ENCODE measurements around the gene XXYLT1. TPM values are rescaled to one million over a fixed set of nuclear protein-coding genes. Genes with fewer than 3 reads are reported as not detected.

The XXYLT1 gene
- polyA plus RNA-seq, 2 of the 4 experiments (the other 2 are of a cell fraction) = 11.9 to 12.0 TPM

DNA sequence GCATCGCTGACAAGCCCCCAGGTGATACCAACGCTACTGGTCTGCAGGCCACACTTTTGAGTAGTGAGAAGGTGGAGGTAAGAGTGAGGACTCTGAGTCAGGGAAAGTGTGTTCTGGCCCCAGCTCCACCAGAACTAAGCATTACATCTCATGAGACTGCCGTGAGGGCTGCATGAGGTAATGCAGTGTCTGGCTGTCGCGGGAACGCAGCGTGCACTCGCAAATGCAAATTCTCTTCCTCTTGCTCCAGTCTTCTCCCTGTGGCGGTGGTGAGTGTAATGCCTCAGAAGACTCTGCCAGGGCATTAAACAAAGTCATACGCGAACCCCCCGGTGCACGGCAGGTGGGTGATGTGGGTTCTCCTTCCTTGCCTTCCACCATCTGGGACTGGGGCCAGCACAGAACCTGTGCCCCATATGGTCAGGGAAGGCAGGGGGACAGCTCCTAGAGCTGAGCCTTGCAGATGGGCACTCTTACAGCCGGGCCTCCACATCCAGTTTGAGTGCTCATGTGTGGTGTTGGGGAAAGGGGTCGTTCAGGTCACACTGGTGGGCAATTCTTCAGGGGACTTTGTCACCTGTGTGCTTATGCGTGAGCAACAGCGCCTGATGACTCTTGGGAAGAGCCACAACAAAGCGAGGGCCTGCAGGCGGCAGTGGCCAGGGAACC lies 175.8 kb downstream of the XXYLT1 start:
- POLR2A ChIA-PET = no interaction called here
- WGBS (ENCODE audit: missing lambda C conversion rate) = 92% methylated on average over 13 of the region's 19 CpGs

DNA sequence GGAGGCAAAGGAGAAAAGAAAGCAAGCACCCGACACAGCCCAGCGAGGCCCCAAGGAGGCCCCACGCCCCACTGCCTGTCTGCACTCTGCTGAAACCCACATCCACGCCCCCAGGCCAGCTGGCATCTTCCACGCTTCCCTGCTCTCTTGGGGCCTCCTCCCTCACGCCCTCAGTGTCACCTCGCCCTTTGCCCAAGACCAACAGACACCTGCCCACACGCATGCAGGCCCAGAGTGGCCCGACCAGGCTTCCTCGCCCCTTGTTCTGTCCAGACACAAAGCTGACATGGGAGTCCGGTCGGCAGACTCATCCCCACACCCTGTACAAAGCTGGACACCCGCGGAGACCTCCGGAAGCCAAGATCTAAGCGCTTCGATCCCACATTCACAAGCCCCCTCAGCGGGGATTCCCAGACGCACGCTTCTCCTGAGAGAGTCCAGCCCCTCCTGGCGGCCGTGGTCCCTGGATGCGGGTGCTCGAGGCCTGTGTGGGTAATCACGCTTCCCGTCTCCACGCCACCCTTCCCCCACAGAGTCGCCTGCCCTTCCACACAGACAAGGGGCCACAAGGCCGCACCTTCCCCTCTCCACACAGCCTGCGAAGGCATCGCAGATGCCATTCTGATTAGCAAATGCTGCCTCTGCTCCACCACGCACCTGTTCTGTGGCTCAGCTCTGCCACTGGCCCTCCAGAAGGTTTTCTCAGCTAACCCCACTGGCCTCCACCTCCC lies 176.6 kb downstream of the XXYLT1 start:
- ATAC-seq (peak in 1 of 2 experiments; percentile 43; a peak in 1 of 6 replicates), DNase-seq (ENCODE audit: low read depth in 1 of 2, low spot score in 1 of 2) (no peak), FAIRE-seq (no peak)
- ChIA-PET POLR2A (no interaction called here), CTCF (interaction anchor here (0.6 kb wide), 1 partner anchor 12 kb away, joined by 3 read pairs; no protein-coding TSS in a partner anchor)
- TF ChIP-seq RAD21 (conservative IDR thresholded peaks at IDR 0.05 in 1 of 2, IDR thresholded peaks at IDR 0.05 in 1 of 2) = no peak
- no peak for TF ChIP-seq EP300 (IDR thresholded peaks at IDR 0.05)
- TF ChIP-seq MYC (IDR thresholded peaks at IDR 0.05; ENCODE audit: borderline replicate concordance, low read length) = no peak
- TF ChIP-seq HEYL (CRISPR knock-in tag; IDR thresholded peaks at IDR 0.05) = no peak
- TF ChIP-seq, protein P1, sequence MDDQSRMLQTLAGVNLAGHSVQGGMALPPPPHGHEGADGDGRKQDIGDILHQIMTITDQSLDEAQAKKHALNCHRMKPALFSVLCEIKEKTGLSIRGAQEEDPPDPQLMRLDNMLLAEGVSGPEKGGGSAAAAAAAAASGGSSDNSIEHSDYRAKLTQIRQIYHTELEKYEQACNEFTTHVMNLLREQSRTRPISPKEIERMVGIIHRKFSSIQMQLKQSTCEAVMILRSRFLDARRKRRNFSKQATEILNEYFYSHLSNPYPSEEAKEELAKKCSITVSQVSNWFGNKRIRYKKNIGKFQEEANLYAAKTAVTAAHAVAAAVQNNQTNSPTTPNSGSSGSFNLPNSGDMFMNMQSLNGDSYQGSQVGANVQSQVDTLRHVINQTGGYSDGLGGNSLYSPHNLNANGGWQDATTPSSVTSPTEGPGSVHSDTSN (IDR thresholded peaks at IDR 0.05) = no peak
- no peak for TF ChIP-seq CHD2 (IDR thresholded peaks at IDR 0.05; ENCODE audit: low read length, partially characterized antibody)
- no peak for TF ChIP-seq JUNB (IDR thresholded peaks at IDR 0.05)
- no peak for TF ChIP-seq RFX5 (IDR thresholded peaks at IDR 0.05)
- no peak for TF ChIP-seq CHD4 (IDR thresholded peaks at IDR 0.05; ENCODE audit: borderline replicate concordance)
- H3K27ac ChIP-seq = no peak overlapping the region
- H3K4me1 ChIP-seq = no peaks in the 10 kb centered on the region
- whole genome bisulfite sequencing (ENCODE audit: missing lambda C conversion rate) = 87% methylated on average over 25 of the region's 32 CpGs
- no peaks in the 10 kb centered on the region for H3K9me3 ChIP-seq
- H3K4me3 ChIP-seq = no peak overlapping the region
- no peak overlapping the region for H3K4me2 ChIP-seq

More for the DNA sequence above, 175.8 kb downstream of the XXYLT1 start:
- no peaks in the 10 kb centered on the region for H3K4me1 ChIP-seq
- CTCF ChIA-PET = interaction anchor here (0.7 kb wide), 1 partner anchor 12 kb away, joined by 3 read pairs; no protein-coding TSS in a partner anchor
- H3K27ac ChIP-seq = no peak overlapping the region
- TF ChIP-seq FOSL2 (IDR thresholded peaks at IDR 0.05) = no peak
- TF ChIP-seq FOSL2 (CRISPR knock-in tag; IDR thresholded peaks at IDR 0.05) = no peak
- TF ChIP-seq, protein P2, sequence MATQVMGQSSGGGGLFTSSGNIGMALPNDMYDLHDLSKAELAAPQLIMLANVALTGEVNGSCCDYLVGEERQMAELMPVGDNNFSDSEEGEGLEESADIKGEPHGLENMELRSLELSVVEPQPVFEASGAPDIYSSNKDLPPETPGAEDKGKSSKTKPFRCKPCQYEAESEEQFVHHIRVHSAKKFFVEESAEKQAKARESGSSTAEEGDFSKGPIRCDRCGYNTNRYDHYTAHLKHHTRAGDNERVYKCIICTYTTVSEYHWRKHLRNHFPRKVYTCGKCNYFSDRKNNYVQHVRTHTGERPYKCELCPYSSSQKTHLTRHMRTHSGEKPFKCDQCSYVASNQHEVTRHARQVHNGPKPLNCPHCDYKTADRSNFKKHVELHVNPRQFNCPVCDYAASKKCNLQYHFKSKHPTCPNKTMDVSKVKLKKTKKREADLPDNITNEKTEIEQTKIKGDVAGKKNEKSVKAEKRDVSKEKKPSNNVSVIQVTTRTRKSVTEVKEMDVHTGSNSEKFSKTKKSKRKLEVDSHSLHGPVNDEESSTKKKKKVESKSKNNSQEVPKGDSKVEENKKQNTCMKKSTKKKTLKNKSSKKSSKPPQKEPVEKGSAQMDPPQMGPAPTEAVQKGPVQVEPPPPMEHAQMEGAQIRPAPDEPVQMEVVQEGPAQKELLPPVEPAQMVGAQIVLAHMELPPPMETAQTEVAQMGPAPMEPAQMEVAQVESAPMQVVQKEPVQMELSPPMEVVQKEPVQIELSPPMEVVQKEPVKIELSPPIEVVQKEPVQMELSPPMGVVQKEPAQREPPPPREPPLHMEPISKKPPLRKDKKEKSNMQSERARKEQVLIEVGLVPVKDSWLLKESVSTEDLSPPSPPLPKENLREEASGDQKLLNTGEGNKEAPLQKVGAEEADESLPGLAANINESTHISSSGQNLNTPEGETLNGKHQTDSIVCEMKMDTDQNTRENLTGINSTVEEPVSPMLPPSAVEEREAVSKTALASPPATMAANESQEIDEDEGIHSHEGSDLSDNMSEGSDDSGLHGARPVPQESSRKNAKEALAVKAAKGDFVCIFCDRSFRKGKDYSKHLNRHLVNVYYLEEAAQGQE (IDR thresholded peaks at IDR 0.05) = no peak
- no peak for TF ChIP-seq NFE2L2 (conservative IDR thresholded peaks at IDR 0.05; ENCODE audit: low read length)
- TF ChIP-seq HDAC2 (IDR thresholded peaks at IDR 0.05) = no peak
- TF ChIP-seq FOXS1 (CRISPR knock-in tag; IDR thresholded peaks at IDR 0.05) = no peak
- no peak for TF ChIP-seq CHD4 (IDR thresholded peaks at IDR 0.05; ENCODE audit: borderline replicate concordance)
- TF ChIP-seq FOSB (CRISPR knock-in tag; IDR thresholded peaks at IDR 0.05) = no peak
- TF ChIP-seq PHF8 (IDR thresholded peaks at IDR 0.05; ENCODE audit: borderline replicate concordance, low read depth) = no peak
- TF ChIP-seq TP53 (CRISPR knock-in tag; IDR thresholded peaks at IDR 0.05) = no peak
- TF ChIP-seq ESRRA (IDR thresholded peaks at IDR 0.05; ENCODE audit: borderline replicate concordance, low read length) = no peak
- TF ChIP-seq, protein P3, sequence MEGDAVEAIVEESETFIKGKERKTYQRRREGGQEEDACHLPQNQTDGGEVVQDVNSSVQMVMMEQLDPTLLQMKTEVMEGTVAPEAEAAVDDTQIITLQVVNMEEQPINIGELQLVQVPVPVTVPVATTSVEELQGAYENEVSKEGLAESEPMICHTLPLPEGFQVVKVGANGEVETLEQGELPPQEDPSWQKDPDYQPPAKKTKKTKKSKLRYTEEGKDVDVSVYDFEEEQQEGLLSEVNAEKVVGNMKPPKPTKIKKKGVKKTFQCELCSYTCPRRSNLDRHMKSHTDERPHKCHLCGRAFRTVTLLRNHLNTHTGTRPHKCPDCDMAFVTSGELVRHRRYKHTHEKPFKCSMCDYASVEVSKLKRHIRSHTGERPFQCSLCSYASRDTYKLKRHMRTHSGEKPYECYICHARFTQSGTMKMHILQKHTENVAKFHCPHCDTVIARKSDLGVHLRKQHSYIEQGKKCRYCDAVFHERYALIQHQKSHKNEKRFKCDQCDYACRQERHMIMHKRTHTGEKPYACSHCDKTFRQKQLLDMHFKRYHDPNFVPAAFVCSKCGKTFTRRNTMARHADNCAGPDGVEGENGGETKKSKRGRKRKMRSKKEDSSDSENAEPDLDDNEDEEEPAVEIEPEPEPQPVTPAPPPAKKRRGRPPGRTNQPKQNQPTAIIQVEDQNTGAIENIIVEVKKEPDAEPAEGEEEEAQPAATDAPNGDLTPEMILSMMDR (IDR thresholded peaks at IDR 0.05) = no peak
- no peak for TF ChIP-seq JUNB (IDR thresholded peaks at IDR 0.05)
- H3K4me2 ChIP-seq = no peak overlapping the region
- no peaks in the 10 kb centered on the region for H3K9me3 ChIP-seq
- FAIRE-seq (no peak), DNase-seq (ENCODE audit: low read depth in 1 of 2, low spot score in 1 of 2) (no peak), ATAC-seq (no peak)
- H3K4me3 ChIP-seq = no peak overlapping the region

All from A549 (cell line).